SK-N-SH (cell line): ENCODE measurements around the gene SCAI. TPM values are rescaled to one million over a fixed set of nuclear protein-coding genes. Genes with fewer than 3 reads are reported as not detected.
"Not testable (repeated sequence)": the region's sequence is repeated elsewhere in the genome, so short reads cannot be mapped to it uniquely, and the experiment has no call there.

Experiments used
- CTCF ChIA-PET: fragments of 300-600, 350-600 bp; formaldehyde crosslinking; extraction: SDS; loops from one replicate; lab custom pipeline; 2021; lab: Yijun Ruan, JAX
- POLR2A ChIA-PET: fragments of 350-600 bp; sonication (Branson Sonifier 250); formaldehyde crosslinking; extraction: SDS; loops from one replicate; lab custom pipeline; 2020; ENCODE audit warnings: antibody characterized with exemption, inconsistent platforms; lab: Yijun Ruan, JAX
- DNase-seq: peaks from one replicate; pipeline ENCODE4 v3.0.0; 2012
- H2AFZ ChIP-seq: fragments of 200-600 bp; sonication (generic); 2 replicates; pipeline ENCODE4 v1.8.1; 2016; ENCODE audit warnings: antibody characterized with exemption, mild to moderate bottlenecking, low read depth
- H3F3A ChIP-seq: fragments of 200-600 bp; sonication (generic); replicated peaks from 2 replicates; pipeline ENCODE3; 2016; ENCODE audit warnings: antibody characterized with exemption, mild to moderate bottlenecking; ENCODE audit not compliant: insufficient read depth
- H3K27ac ChIP-seq, 2 experiments: fragments of 200-500 bp in 1 of 2; fragments of 200-600 bp in 1 of 2; sonication (Bioruptor generic) in 1 of 2; sonication (generic), shearing (Covaris generic) in 1 of 2; 2 replicates each; pipeline versions ENCODE4 v1.5.1 to v1.6.1; 2014 to 2016; ENCODE audit warnings: low read depth in 2 of 2, inconsistent platforms in 1 of 2, low read length in 1 of 2, mild to moderate bottlenecking in 1 of 2, mixed read lengths in 1 of 2
- H3K27me3 ChIP-seq: fragments of 200-600 bp; sonication (generic), shearing (Covaris generic); 2 replicates; pipeline ENCODE4 v1.6.1; 2016; ENCODE audit warnings: mixed run types; ENCODE audit not compliant: insufficient read depth
- H3K36me3 ChIP-seq, 2 experiments: fragments of 200-500 bp in 1 of 2; fragments of 200-600 bp in 1 of 2; sonication (Bioruptor generic) in 1 of 2; sonication (generic) in 1 of 2; replicated peaks in 1 of 2; 2 replicates each; pipeline versions ENCODE3 to v1.5.1; 2014 to 2016; ENCODE audit warnings: low read length in 1 of 2, mild to moderate bottlenecking in 1 of 2; ENCODE audit not compliant: insufficient read depth in 2 of 2, control insufficient read depth in 1 of 2
- H3K4me1 ChIP-seq, 2 experiments: fragments of 200-500 bp in 1 of 2; fragments of 200-600 bp in 1 of 2; sonication (Bioruptor generic) in 1 of 2; sonication (generic), shearing (Covaris generic) in 1 of 2; 2 replicates each; pipeline versions ENCODE4 v1.5.1 to v1.6.1; 2014 to 2016; ENCODE audit warnings: low read depth in 1 of 2, low read length in 1 of 2, mixed run types in 1 of 2; ENCODE audit not compliant: insufficient read depth in 2 of 2, control insufficient read depth in 1 of 2
- H3K4me2 ChIP-seq: fragments of 200-600 bp; sonication (generic), shearing (Covaris generic); 2 replicates; pipeline ENCODE4 v1.6.1; 2017; ENCODE audit warnings: mixed run types
- H3K4me3 ChIP-seq, 2 experiments: fragments of 200-500 bp in 1 of 2; fragments of 200-600 bp in 1 of 2; sonication (Bioruptor generic) in 1 of 2; sonication (generic), shearing (Covaris generic) in 1 of 2; 2 replicates each; pipeline versions ENCODE4 v1.5.1 to v1.8.1; 2014 to 2016; ENCODE audit warnings: low read depth in 2 of 2, inconsistent platforms in 1 of 2, low read length in 1 of 2, mild to moderate bottlenecking in 1 of 2, mixed read lengths in 1 of 2, moderate library complexity in 1 of 2
- H3K79me2 ChIP-seq: fragments of 200-600 bp; sonication (generic); 2 replicates; pipeline ENCODE4 v1.8.1; 2017; ENCODE audit warnings: mild to moderate bottlenecking; ENCODE audit not compliant: insufficient read depth
- H3K9ac ChIP-seq: fragments of 200-600 bp; sonication (generic); 2 replicates; pipeline ENCODE4 v1.6.1; 2017; ENCODE audit warnings: mixed run types
- H3K9me2 ChIP-seq: fragments of 200-600 bp; sonication (generic); 2 replicates; pipeline ENCODE4 v1.6.1; 2017; ENCODE audit warnings: mixed run types
- H3K9me3 ChIP-seq: fragments of 200-600 bp; sonication (generic); 2 replicates; pipeline ENCODE4 v1.6.1; 2017; ENCODE audit warnings: mixed run types, mild to moderate bottlenecking, moderate library complexity
- H4K20me1 ChIP-seq: fragments of 200-600 bp; sonication (generic); 2 replicates; pipeline ENCODE4 v1.6.1; 2017; ENCODE audit warnings: mild to moderate bottlenecking, mixed run types; ENCODE audit not compliant: insufficient read depth
- CHD2 ChIP-seq: fragments of 150-350 bp; IDR thresholded peaks from 2 replicates; pipeline ENCODE4 v1.6.1; 2018; ENCODE audit warnings: low read length; ENCODE audit not compliant: partially characterized antibody
- ELF1 ChIP-seq: IDR thresholded peaks from 2 replicates; pipeline ENCODE4 v1.4.0; 2012
- GABPA ChIP-seq: IDR thresholded peaks from 2 replicates; pipeline ENCODE4 v1.4.0; 2012; ENCODE audit warnings: low read depth, mild to moderate bottlenecking
- MEF2A ChIP-seq: IDR thresholded peaks from 2 replicates; pipeline ENCODE4 v1.4.0; 2012; ENCODE audit warnings: low read depth, borderline replicate concordance
- MXI1 ChIP-seq: IDR thresholded peaks from 2 replicates; pipeline ENCODE4 v1.6.1; 2012; ENCODE audit warnings: mild to moderate bottlenecking, low read depth, low read length, improper control_type of control experiment
- NRF1 ChIP-seq: IDR thresholded peaks from 2 replicates; pipeline ENCODE4 v1.6.1; 2012; ENCODE audit warnings: low read depth, mild to moderate bottlenecking, low read length
- POLR2AphosphoS5 ChIP-seq: IDR thresholded peaks from 2 replicates; pipeline ENCODE4 v1.6.1; 2012; ENCODE audit warnings: low read depth, low read length
- RCOR1 ChIP-seq: fragments of 150-350 bp; IDR thresholded peaks from 2 replicates; pipeline ENCODE4 v1.6.1; 2017; ENCODE audit warnings: antibody characterized with exemption, low read length
- RXRA ChIP-seq: IDR thresholded peaks from 2 replicates; pipeline ENCODE4 v1.4.0; 2012; ENCODE audit warnings: low read depth, mild to moderate bottlenecking, borderline replicate concordance
- TAF1 ChIP-seq: IDR thresholded peaks from 2 replicates; pipeline ENCODE4 v1.6.1; 2012; ENCODE audit warnings: low read depth, mild to moderate bottlenecking, low read length, moderate library complexity, borderline replicate concordance
- TCF12 ChIP-seq: IDR thresholded peaks from 2 replicates; pipeline ENCODE4 v1.4.0; 2012
- TEAD4 ChIP-seq: IDR thresholded peaks from 2 replicates; pipeline ENCODE4 v1.4.0; 2012; ENCODE audit warnings: mild to moderate bottlenecking, borderline replicate concordance; ENCODE audit not compliant: insufficient read depth
- YY1 ChIP-seq: IDR thresholded peaks from 2 replicates; pipeline ENCODE4 v1.4.0; 2012; ENCODE audit warnings: low read depth, mild to moderate bottlenecking
- WGBS: methylation state at CpG from one replicate; pipeline ENCODE4 v1.1.6; 2017; ENCODE audit warnings: low lambda C conversion rate; 5-methylcytosine and 5-hydroxymethylcytosine counted together
- polyA plus RNA-seq, 3 experiments: library from polyadenylated mRNA; depleted of rRNA; stranded (reverse); fragments of >200 nt; gene quantifications; 2 replicates each; pipeline ENCODE4 v1.2.3, GENCODE V29; 2012
- TF ChIP-seq, protein P1 (sequence below): IDR thresholded peaks from 2 replicates; pipeline ENCODE4; 2012
- TF ChIP-seq, protein P2 (sequence below): IDR thresholded peaks from 2 replicates; pipeline ENCODE4 v1.4.0; 2012; ENCODE audit warnings: low read depth
- TF ChIP-seq, protein P3 (sequence below): fragments of 150-350 bp; IDR thresholded peaks from 2 replicates; pipeline ENCODE4 v1.6.1; 2016; ENCODE audit warnings: mild to moderate bottlenecking, low read depth, low read length
- TF ChIP-seq, protein P4 (sequence below): IDR thresholded peaks from 2 replicates; pipeline ENCODE4 v1.4.0; 2012; ENCODE audit warnings: low read depth, borderline replicate concordance
- TF ChIP-seq, protein P5 (sequence below): IDR thresholded peaks from 2 replicates; pipeline ENCODE4 v1.6.1; 2012; ENCODE audit warnings: mild to moderate bottlenecking, low read depth, low read length, moderate library complexity

The SCAI gene
- polyA plus RNA-seq, 1 of the 3 experiments (the other 2 are of a cell fraction) = 0.85 TPM

DNA sequence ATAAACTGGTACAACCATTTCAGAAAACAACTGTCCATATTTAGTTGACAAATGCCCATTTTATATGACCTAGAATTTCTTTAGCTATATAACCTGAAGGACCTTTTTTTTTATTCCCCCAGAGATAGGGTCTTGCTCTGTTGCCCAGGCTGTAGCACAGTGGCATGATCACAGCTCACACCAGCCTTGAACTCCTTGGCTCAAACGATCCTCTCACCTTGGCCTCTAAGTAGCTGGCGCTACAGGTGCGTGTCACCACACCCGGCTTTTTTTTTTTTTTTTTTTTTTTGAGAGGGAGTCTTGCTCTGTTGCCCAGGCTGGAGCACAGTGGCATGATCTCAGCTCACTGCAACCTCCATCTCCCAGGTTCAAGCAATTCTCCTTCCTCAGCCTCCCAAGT is 28.8 kb downstream of the SCAI start:
- POLR2A ChIA-PET, H3F3A ChIP-seq, H3K27me3 ChIP-seq, H3K4me1 ChIP-seq, H3K36me3 ChIP-seq, H3K79me2 ChIP-seq, H3K4me3 ChIP-seq, H4K20me1 ChIP-seq, H3K9ac ChIP-seq, DNase-seq, H3K4me2 ChIP-seq, H3K27ac ChIP-seq, H3K9me2 ChIP-seq, H2AFZ ChIP-seq: not testable (repeated sequence)
- H3K9me3 ChIP-seq = peaks cover 10% of the 10 kb centered on the region
- WGBS = 91% methylated on average over 4 of the region's 4 CpGs
- CTCF ChIA-PET = interaction anchor here (0.9 to 1.7 kb wide), 2 partner anchors 29 to 262 kb away, joined by 3 to 6 read pairs; partner anchors contain the start of gene SCAI

DNA sequence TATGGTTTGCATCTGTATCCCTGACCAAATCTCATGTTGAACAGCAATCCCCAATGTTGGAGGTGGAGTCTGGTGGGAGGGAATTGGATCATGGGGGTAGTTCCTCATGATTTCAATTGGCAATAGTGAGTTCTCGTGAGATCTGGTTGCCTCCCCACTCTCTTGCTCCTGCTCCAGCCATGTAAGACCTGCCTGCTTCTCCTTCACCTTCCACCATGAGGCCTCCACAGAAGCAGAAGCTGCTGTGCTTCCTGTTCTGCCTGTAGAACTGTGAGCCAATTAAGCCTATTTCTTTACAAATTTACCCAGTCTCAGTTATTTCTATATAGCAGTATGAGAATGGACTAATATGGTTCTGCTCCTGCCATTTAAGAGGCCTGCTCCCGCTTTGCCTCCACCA is 32.9 kb downstream of the SCAI start:
- WGBS = 100% methylated on average over 2 of the region's 2 CpGs
- TF ChIP-seq CHD2 (no peak), TEAD4 (no peak), POLR2AphosphoS5 (no peak), TCF12 (no peak), ELF1 (no peak), TAF1 (no peak), MEF2A (no peak), NRF1 (no peak), GABPA (no peak), RXRA (no peak), RCOR1 (no peak), YY1 (no peak), MXI1 (no peak)
- TF ChIP-seq, protein P1, sequence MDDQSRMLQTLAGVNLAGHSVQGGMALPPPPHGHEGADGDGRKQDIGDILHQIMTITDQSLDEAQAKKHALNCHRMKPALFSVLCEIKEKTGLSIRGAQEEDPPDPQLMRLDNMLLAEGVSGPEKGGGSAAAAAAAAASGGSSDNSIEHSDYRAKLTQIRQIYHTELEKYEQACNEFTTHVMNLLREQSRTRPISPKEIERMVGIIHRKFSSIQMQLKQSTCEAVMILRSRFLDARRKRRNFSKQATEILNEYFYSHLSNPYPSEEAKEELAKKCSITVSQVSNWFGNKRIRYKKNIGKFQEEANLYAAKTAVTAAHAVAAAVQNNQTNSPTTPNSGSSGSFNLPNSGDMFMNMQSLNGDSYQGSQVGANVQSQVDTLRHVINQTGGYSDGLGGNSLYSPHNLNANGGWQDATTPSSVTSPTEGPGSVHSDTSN = no peak
- TF ChIP-seq, protein P2, sequence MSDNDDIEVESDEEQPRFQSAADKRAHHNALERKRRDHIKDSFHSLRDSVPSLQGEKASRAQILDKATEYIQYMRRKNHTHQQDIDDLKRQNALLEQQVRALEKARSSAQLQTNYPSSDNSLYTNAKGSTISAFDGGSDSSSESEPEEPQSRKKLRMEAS = no peak
- TF ChIP-seq, protein P3, sequence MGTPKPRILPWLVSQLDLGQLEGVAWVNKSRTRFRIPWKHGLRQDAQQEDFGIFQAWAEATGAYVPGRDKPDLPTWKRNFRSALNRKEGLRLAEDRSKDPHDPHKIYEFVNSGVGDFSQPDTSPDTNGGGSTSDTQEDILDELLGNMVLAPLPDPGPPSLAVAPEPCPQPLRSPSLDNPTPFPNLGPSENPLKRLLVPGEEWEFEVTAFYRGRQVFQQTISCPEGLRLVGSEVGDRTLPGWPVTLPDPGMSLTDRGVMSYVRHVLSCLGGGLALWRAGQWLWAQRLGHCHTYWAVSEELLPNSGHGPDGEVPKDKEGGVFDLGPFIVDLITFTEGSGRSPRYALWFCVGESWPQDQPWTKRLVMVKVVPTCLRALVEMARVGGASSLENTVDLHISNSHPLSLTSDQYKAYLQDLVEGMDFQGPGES = no peak
- TF ChIP-seq, protein P4, sequence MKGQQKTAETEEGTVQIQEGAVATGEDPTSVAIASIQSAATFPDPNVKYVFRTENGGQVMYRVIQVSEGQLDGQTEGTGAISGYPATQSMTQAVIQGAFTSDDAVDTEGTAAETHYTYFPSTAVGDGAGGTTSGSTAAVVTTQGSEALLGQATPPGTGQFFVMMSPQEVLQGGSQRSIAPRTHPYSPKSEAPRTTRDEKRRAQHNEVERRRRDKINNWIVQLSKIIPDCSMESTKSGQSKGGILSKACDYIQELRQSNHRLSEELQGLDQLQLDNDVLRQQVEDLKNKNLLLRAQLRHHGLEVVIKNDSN = no peak
- TF ChIP-seq, protein P5, sequence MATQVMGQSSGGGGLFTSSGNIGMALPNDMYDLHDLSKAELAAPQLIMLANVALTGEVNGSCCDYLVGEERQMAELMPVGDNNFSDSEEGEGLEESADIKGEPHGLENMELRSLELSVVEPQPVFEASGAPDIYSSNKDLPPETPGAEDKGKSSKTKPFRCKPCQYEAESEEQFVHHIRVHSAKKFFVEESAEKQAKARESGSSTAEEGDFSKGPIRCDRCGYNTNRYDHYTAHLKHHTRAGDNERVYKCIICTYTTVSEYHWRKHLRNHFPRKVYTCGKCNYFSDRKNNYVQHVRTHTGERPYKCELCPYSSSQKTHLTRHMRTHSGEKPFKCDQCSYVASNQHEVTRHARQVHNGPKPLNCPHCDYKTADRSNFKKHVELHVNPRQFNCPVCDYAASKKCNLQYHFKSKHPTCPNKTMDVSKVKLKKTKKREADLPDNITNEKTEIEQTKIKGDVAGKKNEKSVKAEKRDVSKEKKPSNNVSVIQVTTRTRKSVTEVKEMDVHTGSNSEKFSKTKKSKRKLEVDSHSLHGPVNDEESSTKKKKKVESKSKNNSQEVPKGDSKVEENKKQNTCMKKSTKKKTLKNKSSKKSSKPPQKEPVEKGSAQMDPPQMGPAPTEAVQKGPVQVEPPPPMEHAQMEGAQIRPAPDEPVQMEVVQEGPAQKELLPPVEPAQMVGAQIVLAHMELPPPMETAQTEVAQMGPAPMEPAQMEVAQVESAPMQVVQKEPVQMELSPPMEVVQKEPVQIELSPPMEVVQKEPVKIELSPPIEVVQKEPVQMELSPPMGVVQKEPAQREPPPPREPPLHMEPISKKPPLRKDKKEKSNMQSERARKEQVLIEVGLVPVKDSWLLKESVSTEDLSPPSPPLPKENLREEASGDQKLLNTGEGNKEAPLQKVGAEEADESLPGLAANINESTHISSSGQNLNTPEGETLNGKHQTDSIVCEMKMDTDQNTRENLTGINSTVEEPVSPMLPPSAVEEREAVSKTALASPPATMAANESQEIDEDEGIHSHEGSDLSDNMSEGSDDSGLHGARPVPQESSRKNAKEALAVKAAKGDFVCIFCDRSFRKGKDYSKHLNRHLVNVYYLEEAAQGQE = no peak
- no peaks in the 10 kb centered on the region for H4K20me1 ChIP-seq
- no peak for DNase-seq
- H3K9me2 ChIP-seq = no peaks in the 10 kb centered on the region
- no peaks in the 10 kb centered on the region; the same call in 1 of the 2 replicates for H3K79me2 ChIP-seq
- H3F3A ChIP-seq = peaks cover 8% of the 10 kb centered on the region
- ChIA-PET POLR2A (no interaction called here), CTCF (interaction anchor here (1.2 kb wide), 1 partner anchor 33 kb away, joined by 3 read pairs; the partner anchor contains the start of gene SCAI)
- H3K27ac ChIP-seq = no peak overlapping the region
- no peak overlapping the region for H2AFZ ChIP-seq
- H3K4me2 ChIP-seq = no peak overlapping the region
- H3K4me3 ChIP-seq = no peak overlapping the region
- H3K27me3 ChIP-seq = no peaks in the 10 kb centered on the region
- no peaks in the 10 kb centered on the region for H3K4me1 ChIP-seq
- H3K9ac ChIP-seq = no peak overlapping the region
- no peaks in the 10 kb centered on the region for H3K36me3 ChIP-seq
- peaks cover 10% of the 10 kb centered on the region for H3K9me3 ChIP-seq

DNA sequence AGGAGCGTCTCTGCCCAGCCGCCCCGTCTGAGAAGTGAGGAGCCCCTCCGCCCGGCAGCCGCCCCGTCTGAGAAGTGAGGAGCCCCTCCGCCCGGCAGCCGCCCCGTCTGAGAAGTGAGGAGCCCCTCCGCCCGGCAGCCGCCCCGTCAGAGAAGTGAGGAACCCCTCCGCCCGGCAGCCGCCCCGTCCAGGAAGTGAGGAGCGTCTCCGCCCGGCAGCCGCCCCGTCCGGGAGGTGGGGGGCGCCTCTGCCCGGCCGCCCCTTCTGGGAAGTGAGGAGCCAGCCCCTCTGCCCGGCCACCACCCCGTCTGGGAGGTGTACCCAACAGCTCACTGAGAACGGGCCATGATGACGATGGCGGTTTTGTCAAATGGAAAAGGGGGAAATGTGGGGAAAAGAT is 34.8 kb downstream of the SCAI start:
- WGBS = 90% methylated on average over 10 of the region's 33 CpGs
- H3K27me3 ChIP-seq, H3K36me3 ChIP-seq, CTCF ChIA-PET, H4K20me1 ChIP-seq, H3K9ac ChIP-seq, H3K27ac ChIP-seq, H3K4me3 ChIP-seq, H3K9me2 ChIP-seq, DNase-seq, POLR2A ChIA-PET, H2AFZ ChIP-seq, H3K4me2 ChIP-seq, H3K4me1 ChIP-seq, H3K79me2 ChIP-seq: not testable (repeated sequence)
- peaks cover 10% of the 10 kb centered on the region for H3F3A ChIP-seq
- peaks cover 10% of the 10 kb centered on the region for H3K9me3 ChIP-seq
